Retinal pigment epithelial cell (primary cell): ENCODE data around the gene PFKFB1.
A peak's percentile ranks its signal among the peaks of the same experiment; 100 is the strongest.

Experiments used
- DNase-seq: peaks from one replicate; pipeline ENCODE4 v3.0.0-alpha.2; 2010; ENCODE audit warnings: low read depth
- H3K4me3 ChIP-seq: 2 replicates; pipeline ENCODE4 v1.5.1; 2011; ENCODE audit warnings: mild to moderate bottlenecking, low read length, control low read depth, moderate library complexity
- TF ChIP-seq, protein P1 (sequence below): conservative IDR thresholded peaks from 2 replicates; pipeline ENCODE4 v1.5.1; 2011; ENCODE audit warnings: low read depth, low read length, control low read depth, inconsistent platforms

The PFKFB1 gene

DNA sequence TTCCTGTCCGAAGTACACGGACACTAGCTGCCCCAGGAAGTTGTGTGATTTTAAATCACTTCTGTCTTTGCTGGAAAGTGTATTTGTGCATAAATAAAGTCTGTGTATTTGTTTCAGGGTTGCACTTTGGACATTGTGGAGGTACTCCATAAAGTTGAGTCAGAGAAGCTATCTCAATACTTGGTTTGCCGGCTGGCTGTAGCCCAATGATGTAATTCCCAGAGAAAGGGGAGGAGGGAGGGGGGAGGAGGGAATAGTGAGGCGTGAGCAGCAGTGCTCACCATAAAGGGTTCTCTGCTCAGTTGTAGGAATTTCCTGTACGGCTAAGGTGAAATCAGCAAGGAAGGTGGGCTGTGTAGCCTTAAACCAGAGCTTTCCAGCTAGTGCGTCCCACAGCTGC lies 13.7 kb upstream of the PFKFB1 start:
- TF ChIP-seq, protein P1, sequence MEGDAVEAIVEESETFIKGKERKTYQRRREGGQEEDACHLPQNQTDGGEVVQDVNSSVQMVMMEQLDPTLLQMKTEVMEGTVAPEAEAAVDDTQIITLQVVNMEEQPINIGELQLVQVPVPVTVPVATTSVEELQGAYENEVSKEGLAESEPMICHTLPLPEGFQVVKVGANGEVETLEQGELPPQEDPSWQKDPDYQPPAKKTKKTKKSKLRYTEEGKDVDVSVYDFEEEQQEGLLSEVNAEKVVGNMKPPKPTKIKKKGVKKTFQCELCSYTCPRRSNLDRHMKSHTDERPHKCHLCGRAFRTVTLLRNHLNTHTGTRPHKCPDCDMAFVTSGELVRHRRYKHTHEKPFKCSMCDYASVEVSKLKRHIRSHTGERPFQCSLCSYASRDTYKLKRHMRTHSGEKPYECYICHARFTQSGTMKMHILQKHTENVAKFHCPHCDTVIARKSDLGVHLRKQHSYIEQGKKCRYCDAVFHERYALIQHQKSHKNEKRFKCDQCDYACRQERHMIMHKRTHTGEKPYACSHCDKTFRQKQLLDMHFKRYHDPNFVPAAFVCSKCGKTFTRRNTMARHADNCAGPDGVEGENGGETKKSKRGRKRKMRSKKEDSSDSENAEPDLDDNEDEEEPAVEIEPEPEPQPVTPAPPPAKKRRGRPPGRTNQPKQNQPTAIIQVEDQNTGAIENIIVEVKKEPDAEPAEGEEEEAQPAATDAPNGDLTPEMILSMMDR: no peak
- H3K4me3 ChIP-seq: no peak overlapping the region
- DNase-seq: no peak

DNA sequence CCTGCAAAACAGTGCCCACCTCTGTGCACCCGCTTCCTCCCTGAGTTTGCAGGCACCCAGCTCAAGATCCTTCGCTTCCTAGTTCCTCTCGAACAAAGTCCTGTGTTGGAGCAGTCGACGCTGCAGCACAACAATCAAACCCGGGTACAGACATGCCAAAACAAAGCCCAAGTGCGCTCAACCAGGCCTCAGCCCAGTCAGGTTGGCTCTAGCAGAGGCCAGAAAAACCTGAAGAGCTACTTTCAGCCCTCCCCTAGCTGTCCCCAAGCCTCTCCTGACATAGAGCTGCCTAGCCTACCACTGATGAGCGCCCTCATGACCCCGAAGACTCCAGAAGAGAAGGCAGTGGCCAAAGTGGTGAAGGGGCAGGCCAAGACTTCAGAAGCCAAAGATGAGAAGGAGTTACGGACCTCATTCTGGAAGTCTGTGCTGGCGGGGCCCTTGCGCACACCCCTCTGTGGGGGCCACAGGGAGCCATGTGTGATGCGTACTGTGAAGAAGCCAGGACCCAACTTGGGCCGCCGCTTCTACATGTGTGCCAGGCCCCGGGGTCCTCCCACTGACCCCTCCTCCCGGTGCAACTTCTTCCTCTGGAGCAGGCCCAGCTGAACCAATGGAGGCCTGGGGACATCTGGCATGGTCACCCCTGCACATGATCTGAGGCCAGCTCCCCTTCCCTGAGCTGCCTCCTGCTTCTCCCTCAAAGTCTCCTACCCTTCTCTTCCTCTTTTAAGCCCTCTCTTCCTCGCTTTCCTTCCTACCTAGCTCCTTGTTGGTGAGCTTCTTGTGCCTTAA lies 13.0 kb upstream of the PFKFB1 start:
- DNase-seq: no peak
- no peak overlapping the region for H3K4me3 ChIP-seq
- TF ChIP-seq, protein P1: no peak

DNA sequence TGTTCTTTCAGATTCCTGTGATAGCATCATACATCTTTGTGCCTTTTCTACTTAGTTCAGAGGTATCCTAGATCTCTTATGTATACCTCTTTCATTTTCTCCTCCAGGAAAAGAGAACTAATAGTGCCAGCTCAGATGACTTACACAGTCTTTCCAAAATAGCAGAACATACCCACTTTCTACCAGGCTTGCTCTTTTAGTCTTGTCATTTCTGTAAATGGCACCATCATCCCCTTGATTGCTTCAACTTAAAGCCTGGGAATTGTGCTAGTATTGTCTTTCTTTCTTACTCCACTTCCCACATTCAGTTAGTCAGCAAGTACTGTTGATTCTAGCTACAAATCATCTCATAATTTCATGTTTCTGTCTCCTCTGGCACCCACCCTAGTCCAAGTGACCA lies 11.3 kb upstream of the PFKFB1 start:
- no peak overlapping the region for H3K4me3 ChIP-seq
- TF ChIP-seq, protein P1: no peak
- no peak for DNase-seq

DNA sequence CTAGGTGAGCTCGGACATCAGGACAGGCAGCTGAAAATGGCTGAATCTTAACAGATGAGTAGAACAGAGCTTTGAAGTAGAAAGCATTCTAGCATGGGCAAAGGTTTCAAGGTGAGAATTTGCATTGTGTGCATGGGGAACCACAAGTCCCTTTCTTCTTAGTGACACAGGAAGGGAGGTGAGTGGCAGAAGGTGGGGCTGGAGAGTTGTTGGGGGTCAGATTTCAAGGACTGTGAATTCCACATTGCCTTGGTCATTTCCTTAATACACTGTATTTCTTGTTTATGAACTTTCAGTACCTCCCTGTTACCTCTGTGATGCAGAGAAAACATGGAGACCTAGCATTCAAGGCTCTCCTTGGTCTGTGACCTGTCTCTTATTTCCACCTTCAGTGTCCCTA lies 10.2 kb upstream of the PFKFB1 start:
- TF ChIP-seq, protein P1: no peak

DNA sequence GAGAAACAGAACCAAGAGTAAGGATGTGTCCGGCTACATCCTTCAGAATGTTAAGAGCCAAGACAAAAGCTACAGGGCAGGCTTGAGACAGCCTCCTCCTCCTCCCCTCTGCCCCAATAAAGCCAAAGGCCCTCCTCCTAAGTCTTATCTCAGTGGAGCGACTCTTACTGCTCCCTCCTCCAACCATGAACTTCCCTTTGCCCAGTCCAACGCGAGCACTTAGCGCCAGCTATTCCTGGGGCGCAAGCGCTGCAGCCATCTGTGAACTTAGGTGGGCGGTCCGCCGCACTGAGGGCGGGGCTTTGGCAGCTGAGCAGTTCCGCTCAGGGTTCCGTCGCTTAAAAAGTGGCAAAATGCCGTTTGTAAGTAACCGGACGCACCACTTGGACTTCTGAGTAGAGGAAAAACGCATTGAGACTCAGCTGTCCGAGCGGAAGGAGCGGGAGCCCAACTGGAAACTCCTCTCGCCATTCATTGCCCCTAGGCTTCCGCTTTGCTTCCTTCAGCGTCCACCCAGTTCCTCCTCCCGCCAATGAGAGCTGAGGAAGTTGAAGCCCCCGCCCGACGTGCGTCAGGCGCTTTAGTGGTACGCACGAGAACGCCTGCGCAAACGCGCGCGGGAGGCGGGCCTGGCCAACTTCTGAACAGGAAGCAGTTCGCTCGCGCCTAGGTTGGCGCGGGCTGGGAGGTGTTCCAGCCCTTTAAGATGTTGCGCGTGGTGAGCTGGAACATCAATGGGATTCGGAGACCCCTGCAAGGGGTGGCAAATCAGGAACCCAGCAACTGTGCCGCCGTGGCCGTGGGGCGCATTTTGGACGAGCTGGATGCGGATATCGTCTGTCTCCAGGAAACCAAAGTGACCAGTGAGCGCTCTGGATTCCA lies 6.0 kb upstream of the PFKFB1 start, which contains the start of gene APEX2:
APEX2 (plus strand) TSS at position 647 of the 882 bp plus-strand sequence; CDS start at position 707, 60 bp downstream.
- peak within 1 kb of the TSS; percentile 63 for H3K4me3 ChIP-seq
- peak; percentile 75 for DNase-seq
- TF ChIP-seq, protein P1: no peak

More for the DNA sequence above, 10.2 kb upstream of the PFKFB1 start:
- no peak overlapping the region for H3K4me3 ChIP-seq
- DNase-seq: no peak

DNA sequence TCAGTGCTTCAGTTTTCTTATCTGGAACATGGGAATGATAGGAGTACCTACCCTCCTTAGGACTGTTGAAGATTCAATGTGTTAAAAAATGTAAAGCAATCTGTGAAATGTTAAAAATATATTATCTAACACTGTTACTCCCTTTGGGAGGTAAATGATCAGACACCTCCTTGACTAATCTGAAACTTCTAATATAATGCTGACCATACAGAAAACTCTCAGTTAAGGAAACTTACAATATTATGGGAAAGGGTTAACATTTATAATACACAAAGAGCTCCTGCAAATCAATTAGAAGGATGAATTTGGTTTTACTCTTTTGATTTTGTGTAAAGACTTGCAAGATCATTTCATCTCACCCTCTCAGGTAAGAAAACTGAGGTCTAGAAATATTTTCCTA lies 1.6 kb upstream of the PFKFB1 start:
- TF ChIP-seq, protein P1: no peak
- no peak overlapping the region for H3K4me3 ChIP-seq
- no peak for DNase-seq
